GM12875 (cell line): Measurements from ENCODE around the gene ESPNL.

ENCODE experiments used
- H3K4me3 ChIP-seq: one replicate; pipeline ENCODE4 v1.5.1; 2011; ENCODE audit warnings: low read depth, low read length, control low read depth
- CTCF ChIP-seq: IDR thresholded peaks from 2 replicates; pipeline ENCODE4 v1.5.1; 2011; ENCODE audit warnings: low read depth, mild to moderate bottlenecking, control low read depth, inconsistent platforms, low read length, moderate library complexity, borderline replicate concordance; ENCODE audit not compliant: insufficient read depth

Gene ESPNL

GRCh38 chr2:238069021-238069709 lies 31.0 kb upstream of the ESPNL start:
- TF ChIP-seq CTCF: no peak
- H3K4me3 ChIP-seq: no peak overlapping the region

GRCh38 chr2:238069877-238070276 lies 30.3 kb upstream of the ESPNL start:
- TF ChIP-seq CTCF: no peak
- H3K4me3 ChIP-seq: no peak overlapping the region

- TF ChIP-seq CTCF: no peak
- no peak overlapping the region for H3K4me3 ChIP-seq
Observed at GRCh38 chr2:238075397-238075796, 24.7 kb upstream of the ESPNL start.

GRCh38 chr2:238077292-238077691 lies 22.8 kb upstream of the ESPNL start:
- H3K4me3 ChIP-seq: no peak overlapping the region
- no peak for TF ChIP-seq CTCF

GRCh38 chr2:238079874-238080327 lies 20.2 kb upstream of the ESPNL start:
- H3K4me3 ChIP-seq: no peak overlapping the region
- TF ChIP-seq CTCF: no peak

- no peak for TF ChIP-seq CTCF
- no peak overlapping the region for H3K4me3 ChIP-seq
Observed at GRCh38 chr2:238080518-238080917, 19.6 kb upstream of the ESPNL start.

GRCh38 chr2:238081150-238081549 lies 19.0 kb upstream of the ESPNL start:
- H3K4me3 ChIP-seq: no peak overlapping the region
- no peak for TF ChIP-seq CTCF
